Measurements from ENCODE around the gene KRT71.

- no peak for TF ChIP-seq CTCF (IDR thresholded peaks at IDR 0.05)
- TF ChIP-seq EZH2 (IDR thresholded peaks at IDR 0.05), result no peak
- no peak for TF ChIP-seq EZH2phosphoT487 (IDR thresholded peaks at IDR 0.05)
Measured at GRCh38 chr12:52581481-52581880, 28.5 kb upstream of the KRT71 start.

Measured in neural progenitor cell (in vitro differentiated cells).